Measurements from ENCODE around the gene TOM1L1.

TOM1L1 gene

GRCh38 chr17:55002458-55002857, 101.8 kb downstream of the TOM1L1 start:
- no peak for DNase-seq

GRCh38 chr17:55004484-55004883, 103.8 kb downstream of the TOM1L1 start:
- no peak for DNase-seq

GRCh38 chr17:55005520-55005919, 104.9 kb downstream of the TOM1L1 start:
- no peak for DNase-seq

All from activated effector memory CD4-positive, alpha-beta T cell treated with anti-CD3 and anti-CD28 coated beads, Interleukin-2, amount 50 U/mL, for 16 hours (primary cell).